A549 (cell line): ENCODE results near the gene PEX16.

ENCODE experiments used
- BHLHE40 ChIP-seq: IDR thresholded peaks from 2 replicates; pipeline ENCODE4 v1.6.1; 2012; ENCODE audit warnings: low read depth, low read length, inconsistent platforms
- CEBPB ChIP-seq, 2 experiments: fragments of >200 bp in 1 of 2; sonication (Bioruptor Twin) in 1 of 2; formaldehyde crosslinking in 1 of 2; IDR thresholded peaks; 2 replicates each; pipeline ENCODE4 v1.6.1; 2012 to 2016
- E2F6 ChIP-seq: IDR thresholded peaks from 2 replicates; pipeline ENCODE4 v1.6.1; 2012; ENCODE audit warnings: low read depth, borderline replicate concordance
- JUNB ChIP-seq: fragments of >200 bp; sonication (Bioruptor Twin); formaldehyde crosslinking; IDR thresholded peaks from 2 replicates; pipeline ENCODE4 v1.6.1; 2016
- MAX ChIP-seq: IDR thresholded peaks from 2 replicates; pipeline ENCODE4 v1.6.1; 2012
- NR3C1 ChIP-seq: fragments of >200 bp; sonication (Bioruptor Twin); formaldehyde crosslinking; IDR thresholded peaks from 3 replicates; pipeline ENCODE4 v1.6.1; 2017
- POLR2A ChIP-seq: IDR thresholded peaks from 2 replicates; pipeline ENCODE4 v1.6.1; 2012; ENCODE audit warnings: mild to moderate bottlenecking, low read length
- ZFP36 ChIP-seq: fragments of 450-650 bp; IDR thresholded peaks from 2 replicates; pipeline ENCODE4 v1.6.1; 2014; ENCODE audit warnings: borderline replicate concordance; ENCODE audit not compliant: partially characterized antibody
- TF ChIP-seq, protein P1 (sequence below): fragments of >200 bp; sonication (Bioruptor Twin); formaldehyde crosslinking; IDR thresholded peaks from 3 replicates; pipeline ENCODE4 v1.5.1; 2016
- TF ChIP-seq, protein P2 (sequence below): fragments of >200 bp; sonication (Bioruptor Twin); formaldehyde crosslinking; IDR thresholded peaks from 3 replicates; pipeline ENCODE4 v1.6.1; 2016
- TF ChIP-seq, protein P3 (sequence below): fragments of 200-600 bp; sonication (generic); IDR thresholded peaks from 2 replicates; pipeline ENCODE4 v1.6.1; 2016; ENCODE audit warnings: antibody characterized with exemption, mild to moderate bottlenecking, moderate library complexity

- TF ChIP-seq, protein P1, sequence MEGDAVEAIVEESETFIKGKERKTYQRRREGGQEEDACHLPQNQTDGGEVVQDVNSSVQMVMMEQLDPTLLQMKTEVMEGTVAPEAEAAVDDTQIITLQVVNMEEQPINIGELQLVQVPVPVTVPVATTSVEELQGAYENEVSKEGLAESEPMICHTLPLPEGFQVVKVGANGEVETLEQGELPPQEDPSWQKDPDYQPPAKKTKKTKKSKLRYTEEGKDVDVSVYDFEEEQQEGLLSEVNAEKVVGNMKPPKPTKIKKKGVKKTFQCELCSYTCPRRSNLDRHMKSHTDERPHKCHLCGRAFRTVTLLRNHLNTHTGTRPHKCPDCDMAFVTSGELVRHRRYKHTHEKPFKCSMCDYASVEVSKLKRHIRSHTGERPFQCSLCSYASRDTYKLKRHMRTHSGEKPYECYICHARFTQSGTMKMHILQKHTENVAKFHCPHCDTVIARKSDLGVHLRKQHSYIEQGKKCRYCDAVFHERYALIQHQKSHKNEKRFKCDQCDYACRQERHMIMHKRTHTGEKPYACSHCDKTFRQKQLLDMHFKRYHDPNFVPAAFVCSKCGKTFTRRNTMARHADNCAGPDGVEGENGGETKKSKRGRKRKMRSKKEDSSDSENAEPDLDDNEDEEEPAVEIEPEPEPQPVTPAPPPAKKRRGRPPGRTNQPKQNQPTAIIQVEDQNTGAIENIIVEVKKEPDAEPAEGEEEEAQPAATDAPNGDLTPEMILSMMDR = no peak
- TF ChIP-seq POLR2A = no peak
- TF ChIP-seq CEBPB (IDR thresholded peaks at IDR 0.05) = no peak
- TF ChIP-seq, protein P2, sequence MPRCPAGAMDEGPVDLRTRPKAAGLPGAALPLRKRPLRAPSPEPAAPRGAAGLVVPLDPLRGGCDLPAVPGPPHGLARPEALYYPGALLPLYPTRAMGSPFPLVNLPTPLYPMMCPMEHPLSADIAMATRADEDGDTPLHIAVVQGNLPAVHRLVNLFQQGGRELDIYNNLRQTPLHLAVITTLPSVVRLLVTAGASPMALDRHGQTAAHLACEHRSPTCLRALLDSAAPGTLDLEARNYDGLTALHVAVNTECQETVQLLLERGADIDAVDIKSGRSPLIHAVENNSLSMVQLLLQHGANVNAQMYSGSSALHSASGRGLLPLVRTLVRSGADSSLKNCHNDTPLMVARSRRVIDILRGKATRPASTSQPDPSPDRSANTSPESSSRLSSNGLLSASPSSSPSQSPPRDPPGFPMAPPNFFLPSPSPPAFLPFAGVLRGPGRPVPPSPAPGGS = no peak
- no peak for TF ChIP-seq ZFP36
- no peak for TF ChIP-seq NR3C1
- no peak for TF ChIP-seq E2F6
- no peak for TF ChIP-seq MAX
- TF ChIP-seq, protein P3, sequence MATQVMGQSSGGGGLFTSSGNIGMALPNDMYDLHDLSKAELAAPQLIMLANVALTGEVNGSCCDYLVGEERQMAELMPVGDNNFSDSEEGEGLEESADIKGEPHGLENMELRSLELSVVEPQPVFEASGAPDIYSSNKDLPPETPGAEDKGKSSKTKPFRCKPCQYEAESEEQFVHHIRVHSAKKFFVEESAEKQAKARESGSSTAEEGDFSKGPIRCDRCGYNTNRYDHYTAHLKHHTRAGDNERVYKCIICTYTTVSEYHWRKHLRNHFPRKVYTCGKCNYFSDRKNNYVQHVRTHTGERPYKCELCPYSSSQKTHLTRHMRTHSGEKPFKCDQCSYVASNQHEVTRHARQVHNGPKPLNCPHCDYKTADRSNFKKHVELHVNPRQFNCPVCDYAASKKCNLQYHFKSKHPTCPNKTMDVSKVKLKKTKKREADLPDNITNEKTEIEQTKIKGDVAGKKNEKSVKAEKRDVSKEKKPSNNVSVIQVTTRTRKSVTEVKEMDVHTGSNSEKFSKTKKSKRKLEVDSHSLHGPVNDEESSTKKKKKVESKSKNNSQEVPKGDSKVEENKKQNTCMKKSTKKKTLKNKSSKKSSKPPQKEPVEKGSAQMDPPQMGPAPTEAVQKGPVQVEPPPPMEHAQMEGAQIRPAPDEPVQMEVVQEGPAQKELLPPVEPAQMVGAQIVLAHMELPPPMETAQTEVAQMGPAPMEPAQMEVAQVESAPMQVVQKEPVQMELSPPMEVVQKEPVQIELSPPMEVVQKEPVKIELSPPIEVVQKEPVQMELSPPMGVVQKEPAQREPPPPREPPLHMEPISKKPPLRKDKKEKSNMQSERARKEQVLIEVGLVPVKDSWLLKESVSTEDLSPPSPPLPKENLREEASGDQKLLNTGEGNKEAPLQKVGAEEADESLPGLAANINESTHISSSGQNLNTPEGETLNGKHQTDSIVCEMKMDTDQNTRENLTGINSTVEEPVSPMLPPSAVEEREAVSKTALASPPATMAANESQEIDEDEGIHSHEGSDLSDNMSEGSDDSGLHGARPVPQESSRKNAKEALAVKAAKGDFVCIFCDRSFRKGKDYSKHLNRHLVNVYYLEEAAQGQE = no peak
- no peak for TF ChIP-seq BHLHE40
- no peak for TF ChIP-seq JUNB
These were observed 9.7 kb downstream of the PEX16 start for GRCh38 chr11:45907911-45908370.
